Effector CD4-positive, alpha-beta T cell (primary cell): Measurements from ENCODE around the gene DYNC1I1.

Source experiments
- DNase-seq: peaks from one replicate; pipeline ENCODE4 v3.0.0-alpha.2; 2020

Gene DYNC1I1

DNA sequence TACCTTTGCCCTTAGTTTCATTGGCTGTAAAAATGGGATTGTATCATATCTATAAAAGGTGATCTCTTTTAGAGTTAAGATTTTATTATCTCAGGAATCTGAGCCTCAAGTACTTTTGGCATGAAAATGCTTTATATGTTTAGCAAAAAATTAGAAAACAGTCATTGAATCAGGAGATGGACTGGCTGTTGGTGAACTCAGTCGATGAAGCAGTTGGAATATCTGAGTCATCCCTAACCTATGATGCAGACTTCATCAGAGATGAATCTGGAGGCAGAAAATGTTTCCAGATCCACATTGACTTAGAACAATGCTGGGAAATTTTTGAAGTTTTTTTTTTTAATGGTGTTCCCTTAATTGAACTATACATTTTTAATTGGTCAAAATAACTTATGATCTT is 321.1 kb downstream of the DYNC1I1 start:
- no peak for DNase-seq

DNA sequence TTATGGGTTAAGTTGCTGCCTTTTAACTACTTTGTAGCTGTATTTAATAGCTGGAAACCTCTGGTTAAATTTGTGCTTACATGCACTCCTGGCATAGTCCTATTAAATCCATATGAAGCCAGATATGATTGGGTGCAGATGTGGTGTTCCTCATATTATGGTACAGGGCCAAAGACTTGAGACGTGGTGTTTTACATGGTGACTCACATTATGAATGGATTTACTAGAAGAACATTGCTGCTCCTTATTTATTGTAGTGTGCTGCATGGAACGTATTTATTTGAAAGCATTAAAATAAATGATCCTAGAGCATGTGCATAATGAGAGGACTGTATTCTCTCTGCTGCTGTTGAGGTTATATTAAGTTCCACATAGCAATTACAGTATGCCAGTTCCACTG is 325.5 kb downstream of the DYNC1I1 start:
- no peak for DNase-seq

DNA sequence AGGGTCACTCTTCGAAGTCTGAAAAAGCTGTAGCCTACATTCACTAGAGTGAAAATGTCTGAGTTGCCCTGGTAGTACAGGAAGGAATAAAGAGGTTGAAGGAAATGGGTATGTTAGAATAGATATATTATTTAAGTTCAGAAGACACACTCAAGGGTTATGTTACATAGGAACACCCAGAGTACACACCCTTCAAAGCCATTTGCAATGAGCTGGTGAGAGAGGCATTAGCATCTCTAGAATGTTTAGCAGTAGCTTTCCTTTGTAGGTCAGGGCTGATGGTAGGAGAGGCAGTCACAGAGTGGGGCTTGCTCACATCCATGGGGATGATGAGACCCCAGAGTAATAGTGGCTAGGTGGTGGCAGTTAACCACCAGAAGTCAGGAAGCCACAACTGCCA is 328.4 kb downstream of the DYNC1I1 start:
- DNase-seq = no peak

DNA sequence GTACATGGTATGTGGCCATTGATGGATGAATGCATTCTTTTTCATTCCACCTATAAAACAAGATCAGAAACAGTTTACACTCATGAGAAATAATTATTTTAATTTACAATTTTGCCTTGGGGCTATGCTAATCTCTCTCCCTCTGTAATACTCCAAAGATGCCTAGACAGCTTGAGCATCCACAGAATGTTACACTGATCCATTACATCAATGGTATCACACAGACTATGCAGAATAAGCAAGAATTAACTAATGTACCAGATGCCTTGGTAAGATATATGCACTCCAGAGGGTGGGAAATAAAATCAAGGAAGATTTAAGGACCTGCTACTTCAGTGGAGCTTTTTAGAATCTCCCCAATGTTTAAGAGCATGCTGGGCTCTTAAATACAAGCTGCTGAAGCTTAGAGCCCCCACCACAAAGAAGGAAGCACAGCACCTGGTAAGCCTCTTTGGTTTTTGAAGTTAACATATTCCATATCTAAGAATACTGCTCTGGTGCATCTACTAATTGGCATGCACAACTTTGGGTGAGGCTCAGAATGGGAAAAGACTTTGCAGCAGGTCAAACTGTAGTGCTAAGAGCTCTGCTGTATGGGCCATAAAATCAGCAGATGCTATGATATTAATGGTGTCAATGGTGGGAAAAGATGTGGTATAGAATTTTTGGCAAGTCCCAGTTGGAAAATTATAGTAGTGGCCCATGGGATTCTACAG is 329.9 kb downstream of the DYNC1I1 start:
- no peak for DNase-seq

DNA sequence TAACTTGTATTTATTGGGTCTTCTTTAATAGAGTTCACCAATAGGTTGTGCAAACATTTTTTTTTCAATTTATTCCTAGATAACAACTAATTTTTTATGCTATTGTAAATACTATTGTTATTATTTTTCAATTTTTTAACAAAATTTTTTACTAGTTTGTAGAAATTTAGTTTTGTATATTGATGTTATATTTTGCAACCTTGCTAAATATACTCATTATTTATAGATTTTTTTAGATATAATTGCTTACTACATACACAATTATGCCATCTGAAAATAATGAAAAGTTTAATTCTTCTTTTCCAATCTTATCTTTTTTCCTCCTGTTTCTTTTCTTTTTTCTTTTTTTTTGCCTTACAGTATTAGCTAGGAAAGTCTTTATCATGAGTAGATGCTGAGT is 332.6 kb downstream of the DYNC1I1 start:
- no peak for DNase-seq

DNA sequence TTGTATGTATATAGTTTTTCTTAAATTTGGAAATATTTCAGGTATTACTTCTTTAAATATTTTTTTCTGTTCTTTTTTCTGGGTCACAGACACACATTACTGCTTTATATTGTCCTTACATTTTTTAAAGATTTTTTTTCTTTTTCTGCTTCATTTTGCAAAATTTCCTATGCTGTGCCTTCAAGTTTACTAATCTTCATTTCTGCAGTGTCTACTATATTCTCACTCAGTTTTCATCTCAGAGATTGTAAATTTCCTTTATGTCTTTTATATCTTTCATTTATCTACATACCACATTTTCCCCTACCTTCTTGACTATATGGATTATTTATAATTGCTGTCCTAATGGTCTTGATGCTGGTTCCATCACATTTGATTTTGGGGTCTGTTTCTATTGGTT is 339.1 kb downstream of the DYNC1I1 start:
- DNase-seq = no peak

DNA sequence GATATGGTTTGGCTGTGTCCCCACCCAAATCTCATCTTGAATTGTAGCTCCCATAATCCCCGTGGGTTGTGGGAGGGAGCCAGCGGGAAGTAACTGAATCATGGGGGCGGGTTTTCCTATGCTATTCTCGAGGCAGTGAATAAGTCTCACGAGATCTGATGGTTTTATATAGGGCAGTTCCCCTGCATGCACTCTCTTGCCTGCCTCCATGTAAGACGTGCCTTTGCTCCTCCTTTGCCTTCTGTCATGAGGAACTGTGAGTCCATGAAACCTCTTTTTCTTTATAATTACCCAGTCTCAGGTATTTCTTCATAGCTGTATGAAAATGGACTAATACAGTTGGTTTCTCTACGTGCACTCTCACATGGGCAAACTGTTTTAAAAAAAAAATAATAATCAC is 341.8 kb downstream of the DYNC1I1 start:
- DNase-seq = no peak

DNA sequence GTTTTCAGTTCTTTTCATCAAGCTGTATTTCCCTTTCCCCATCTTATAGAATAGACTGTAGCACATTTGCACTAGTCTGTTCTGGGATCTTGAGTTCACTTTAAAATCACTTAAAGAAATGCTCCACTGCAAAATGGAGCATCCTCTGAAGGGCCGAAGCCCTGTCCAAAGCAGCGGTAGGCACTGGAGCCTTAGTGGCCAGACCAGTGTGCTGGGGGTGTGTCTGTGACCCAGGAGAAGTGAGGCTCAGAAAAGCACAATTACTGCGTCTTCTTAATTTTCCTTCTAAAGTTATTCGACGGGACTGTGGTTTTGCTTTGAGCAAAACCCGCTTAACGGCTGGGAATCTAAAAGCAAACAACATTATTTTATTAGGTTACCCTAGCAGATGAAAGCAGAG is 343.8 kb downstream of the DYNC1I1 start:
- DNase-seq = no peak

DNA sequence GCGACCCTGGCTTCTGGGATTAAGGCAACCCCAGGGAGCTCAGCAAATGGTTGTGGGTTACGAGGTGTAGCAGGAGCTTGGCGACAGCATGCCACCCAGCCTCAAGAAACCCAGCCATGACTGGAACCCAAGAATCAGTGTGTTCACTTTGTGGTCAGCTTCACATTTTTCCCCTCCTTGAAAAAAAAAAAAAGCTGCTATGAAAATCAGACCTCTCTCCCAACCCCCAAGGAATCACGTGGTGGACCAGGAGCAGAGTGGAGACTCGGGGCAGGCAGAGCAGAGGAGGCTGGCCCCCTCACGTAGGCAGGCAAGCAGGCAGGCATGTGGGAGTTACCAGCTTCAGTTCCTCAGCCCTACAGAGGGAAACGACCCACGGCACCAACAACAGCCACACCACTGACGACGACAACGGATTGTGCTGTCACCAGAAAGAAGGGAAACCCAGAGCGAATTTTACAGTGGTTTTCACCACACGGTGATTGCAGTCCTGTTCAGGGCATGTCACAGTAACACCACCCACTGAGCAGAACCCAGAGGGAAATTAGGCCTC is 346.2 kb downstream of the DYNC1I1 start:
- DNase-seq = no peak

DNA sequence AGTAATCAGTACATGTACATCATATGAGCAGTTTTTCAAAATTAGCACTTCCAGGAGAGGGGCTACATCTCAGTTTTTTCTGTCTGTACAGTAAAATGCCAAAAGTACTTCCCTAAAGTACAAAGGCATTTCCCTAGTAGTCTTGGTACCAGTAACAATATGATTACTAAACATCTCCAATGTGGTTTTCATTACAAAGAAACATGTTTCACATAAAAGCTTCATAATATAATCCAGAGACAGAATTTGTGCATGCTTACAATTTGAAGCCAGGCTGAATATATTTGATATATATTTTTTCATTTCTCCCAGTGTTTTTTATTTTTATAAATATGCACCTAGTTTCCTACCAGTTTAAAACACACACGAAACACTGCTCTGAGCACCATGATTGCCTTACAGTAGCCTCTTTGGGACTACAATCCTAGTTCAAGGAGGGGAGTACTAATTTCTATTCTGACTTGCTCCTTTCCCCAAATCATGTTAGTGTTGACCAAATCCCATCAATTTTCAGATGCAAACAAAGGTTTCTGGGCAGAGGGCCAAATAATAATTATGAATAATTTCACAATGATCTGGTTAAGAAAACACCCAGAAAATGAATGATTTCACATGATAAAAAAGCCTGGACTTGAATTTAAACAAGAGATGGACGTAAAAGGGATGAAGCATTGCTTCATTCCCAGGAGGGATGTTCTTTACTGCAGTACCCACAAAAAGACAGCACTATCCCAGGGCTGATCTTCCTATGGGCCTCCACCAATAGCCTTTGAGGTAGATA is 348.3 kb downstream of the DYNC1I1 start:
- DNase-seq = no peak

DNA sequence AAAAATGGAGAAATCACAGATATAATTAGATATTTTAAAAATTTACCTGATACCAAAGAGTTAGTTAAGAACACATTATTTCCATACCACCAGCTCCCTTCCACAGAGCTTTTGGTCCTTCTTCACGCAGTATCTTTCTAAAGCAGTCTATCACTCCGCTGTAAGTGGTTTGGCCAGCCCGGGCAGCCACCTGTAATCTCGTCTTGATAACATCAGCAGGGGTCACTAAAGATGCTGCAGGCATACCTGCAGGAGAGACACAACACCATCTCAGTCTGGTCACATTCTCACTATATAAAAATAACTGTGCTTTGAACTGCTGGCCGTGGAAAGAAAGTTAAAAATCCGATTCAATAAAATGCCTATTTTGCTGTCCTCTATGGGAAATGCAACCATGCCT is 349.4 kb downstream of the DYNC1I1 start:
- DNase-seq = no peak

DNA sequence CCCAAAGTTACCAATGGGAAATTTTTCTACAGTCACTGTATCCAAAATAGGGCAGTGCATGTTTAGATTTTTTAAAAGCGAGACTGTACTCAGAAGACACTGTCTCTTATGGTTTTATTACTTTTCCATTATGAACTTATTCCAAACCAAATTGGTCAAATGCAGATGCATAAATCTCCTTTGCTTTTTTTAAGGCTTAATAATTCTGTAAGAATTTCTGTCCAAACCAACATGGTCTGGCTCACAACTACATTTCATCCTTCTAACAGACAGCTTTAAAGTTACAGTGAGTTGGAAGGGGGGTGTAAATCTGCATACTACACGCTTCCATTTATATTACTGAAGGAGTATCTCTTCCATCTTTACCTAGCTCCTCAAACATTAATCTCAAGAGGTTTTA is 350.4 kb downstream of the DYNC1I1 start:
- no peak for DNase-seq

DNA sequence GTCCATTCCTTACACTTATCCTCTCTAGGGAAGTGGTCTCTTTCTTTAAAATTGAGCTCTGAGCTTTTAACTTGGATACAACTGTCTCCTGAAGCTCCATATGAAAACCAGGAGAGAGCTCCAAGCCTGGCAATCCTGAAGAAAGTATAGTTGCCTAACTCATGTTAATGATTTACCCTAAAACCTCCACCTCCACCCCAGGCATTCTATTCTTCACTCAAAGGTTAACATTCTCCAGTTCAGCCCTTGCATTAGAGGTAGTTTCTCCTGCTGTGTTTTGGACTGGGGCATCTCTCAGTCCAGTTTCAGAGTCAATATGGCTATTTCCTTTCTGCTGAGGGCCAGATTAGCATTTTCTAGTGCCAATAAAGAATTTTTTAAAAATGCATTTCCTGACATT is 354.0 kb downstream of the DYNC1I1 start:
- DNase-seq = no peak

DNA sequence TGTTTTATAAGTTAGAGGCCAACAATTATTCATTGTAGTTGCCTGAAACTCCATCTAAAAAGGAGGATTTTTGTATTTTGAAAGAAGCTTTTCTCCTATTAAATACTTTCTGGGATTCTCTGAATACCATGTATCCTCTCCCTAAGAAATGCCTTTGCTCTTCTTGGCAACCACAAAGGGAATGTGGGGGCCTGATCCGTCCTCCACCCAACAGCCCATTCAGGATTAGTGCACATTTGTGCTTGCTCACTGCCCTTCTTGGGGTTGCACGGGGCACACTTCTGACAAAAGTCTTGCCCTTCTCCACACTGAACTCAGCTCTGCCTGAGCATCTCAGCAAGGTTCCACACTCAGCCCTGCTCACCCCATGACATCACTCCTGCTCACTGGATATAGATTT is 355.4 kb downstream of the DYNC1I1 start:
- DNase-seq = no peak

DNA sequence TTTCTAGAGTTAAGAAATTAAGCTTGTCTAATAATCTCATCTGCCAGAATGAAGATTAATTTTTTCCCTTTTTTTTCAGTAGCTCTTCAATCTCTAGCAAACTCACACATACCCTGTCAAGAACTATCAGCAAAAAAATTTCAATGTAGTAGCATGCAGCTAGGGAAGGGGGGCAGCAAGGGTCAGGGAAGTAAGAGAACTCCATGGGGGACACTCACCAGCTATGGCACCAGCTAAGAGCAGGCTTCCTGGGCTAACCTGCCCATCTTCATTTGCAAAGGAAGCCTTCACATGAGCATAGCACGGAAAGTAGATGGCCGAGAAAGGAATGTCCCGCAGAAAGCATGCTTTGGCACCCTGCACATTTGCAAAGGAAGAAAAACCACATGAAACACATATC is 359.2 kb downstream of the DYNC1I1 start:
- no peak for DNase-seq

DNA sequence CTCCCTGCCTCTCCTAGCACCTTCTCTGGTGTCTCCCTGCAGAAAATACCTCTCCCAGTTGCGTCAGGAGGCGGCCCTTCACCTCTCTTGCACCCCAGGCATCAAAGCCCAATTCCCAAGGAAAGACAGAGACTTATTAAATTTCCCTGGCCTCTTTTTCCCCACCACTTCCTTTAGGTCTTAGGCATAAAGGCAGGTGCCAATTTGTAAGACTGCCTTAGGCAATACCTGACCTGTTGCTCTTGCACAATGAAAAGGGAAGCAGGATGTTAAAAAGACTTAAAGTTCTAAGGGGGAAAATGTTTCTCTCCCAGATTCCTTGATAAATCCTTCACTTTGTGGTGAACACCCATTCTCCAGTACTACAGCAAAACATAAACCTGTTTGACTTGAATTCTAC is 362.9 kb downstream of the DYNC1I1 start:
- no peak for DNase-seq

DNA sequence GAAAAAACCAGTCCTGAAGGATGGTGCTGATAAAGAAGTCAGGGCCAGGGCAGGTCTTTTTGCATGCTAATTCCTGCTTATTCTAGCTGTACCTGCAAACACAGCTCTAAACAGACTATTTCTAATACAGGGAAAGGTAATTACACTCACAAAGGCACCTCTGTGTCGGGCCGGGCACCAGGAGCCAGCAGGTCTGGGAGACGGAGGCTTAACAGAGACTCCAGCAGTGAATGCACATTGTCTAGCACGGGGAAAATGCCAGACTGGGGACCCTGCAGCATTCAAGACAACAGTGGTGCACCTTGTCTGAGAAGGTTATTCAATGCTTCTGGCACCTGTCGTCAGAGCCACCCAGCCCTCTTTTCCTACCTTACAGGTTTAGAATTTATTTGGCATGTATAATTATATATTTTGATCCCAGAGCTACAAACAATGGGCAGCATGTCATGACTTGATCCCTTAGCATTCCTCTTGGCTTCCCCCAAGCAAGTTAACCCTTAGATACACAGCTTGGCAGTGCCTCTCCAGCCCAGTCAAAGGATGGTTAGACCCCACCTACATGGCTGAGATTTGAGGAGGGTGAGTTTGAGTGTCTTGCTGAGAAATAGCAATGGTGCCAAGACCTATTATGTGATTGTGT is 364.4 kb downstream of the DYNC1I1 start:
- DNase-seq = no peak

DNA sequence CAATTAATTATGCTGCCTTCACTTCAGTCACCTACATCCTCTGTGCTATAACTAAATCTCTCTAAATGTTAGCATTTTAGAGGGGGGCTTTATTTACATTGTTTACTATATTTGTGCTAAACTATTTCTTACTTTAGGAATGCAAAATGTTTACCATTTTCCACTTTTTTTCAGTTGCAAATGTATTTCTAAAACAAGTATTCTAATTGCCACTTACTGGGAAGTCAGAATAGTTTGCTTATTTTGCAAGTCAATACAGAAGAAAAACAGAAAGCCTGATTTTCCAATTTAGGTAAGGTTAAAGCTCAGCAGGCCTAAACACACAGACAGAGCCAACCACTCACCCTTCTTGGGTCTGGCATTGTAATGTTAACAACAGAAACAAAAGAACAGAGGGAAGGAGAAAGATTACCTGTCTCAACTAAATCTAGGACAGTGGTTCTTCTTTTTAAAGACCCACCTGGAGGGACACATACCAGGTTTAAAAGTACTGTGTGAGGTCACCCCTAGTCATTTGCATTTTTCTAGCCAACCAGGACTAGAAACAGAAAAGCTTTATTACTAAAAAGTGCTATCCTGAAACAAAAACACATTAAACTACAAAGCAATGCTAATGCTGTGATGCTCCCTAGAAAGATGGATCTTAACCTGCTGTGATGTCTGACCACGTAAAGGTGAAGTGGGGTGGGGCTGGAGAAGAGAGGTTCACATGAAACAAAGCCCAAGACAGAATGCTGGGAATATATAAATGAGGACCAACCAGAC is 371.3 kb downstream of the DYNC1I1 start:
- no peak for DNase-seq

DNA sequence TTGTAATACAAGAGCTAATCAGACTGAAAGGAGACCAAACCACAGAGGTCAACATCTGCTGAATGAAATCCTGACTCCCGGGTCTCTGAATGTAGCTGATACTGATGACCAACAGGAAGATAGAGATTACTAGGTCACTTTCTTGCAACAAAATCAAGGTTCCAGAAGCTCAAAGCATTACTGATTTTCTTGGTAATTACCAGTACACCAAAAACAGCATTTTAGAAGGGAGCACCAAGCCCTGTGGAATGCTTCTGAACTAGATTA is 371.8 kb downstream of the DYNC1I1 start:
- no peak for DNase-seq
